ENCODE results near the gene RERE. TPM values are rescaled to one million over a fixed set of nuclear protein-coding genes. Genes with fewer than 3 reads are reported as not detected.

The RERE gene
- total and polyA plus RNA-seq, 2 experiments from 2014 or later, result 148 to 170 TPM

GRCh38 chr1:8552820-8553397 lies 264.5 kb downstream of the RERE start:
- no peaks in the 10 kb centered on the region for H3K4me1 ChIP-seq (ENCODE audit: insufficient read depth)
- Mint-ChIP-seq H3K4me3 (no peak overlapping the region; the same call in 2 of the 3 replicates), H3K9me3 (no peaks in the 10 kb centered on the region), H3K4me1 (peaks cover 18% of the 10 kb centered on the region), H3K27me3 (ENCODE audit: insufficient read depth, low read depth, poor library complexity) (peaks cover 8% of the 10 kb centered on the region), H3K27ac (peak overlapping the region; percentile 55), H3K36me3 (ENCODE audit: low read depth) (peaks cover 28% of the 10 kb centered on the region)
- peaks cover 92% of the 10 kb centered on the region for H3K79me2 ChIP-seq (replicated peaks; ENCODE audit: insufficient read depth)
- peaks cover 15% of the 10 kb centered on the region; the same call in 1 of the 2 replicates for H4K20me1 ChIP-seq (replicated peaks; ENCODE audit: insufficient read depth)
- no peaks in the 10 kb centered on the region for H3K9me2 ChIP-seq (ENCODE audit: insufficient read depth)
- H3K27ac ChIP-seq (ENCODE audit: low read depth), result no peak overlapping the region
- no peaks in the 10 kb centered on the region for H3K27me3 ChIP-seq (ENCODE audit: insufficient read depth)
- no peaks in the 10 kb centered on the region for H3F3A ChIP-seq (replicated peaks; ENCODE audit: low read depth)
- H2AFZ ChIP-seq, result no peak overlapping the region
- no peak overlapping the region for H3K4me3 ChIP-seq
- no peak overlapping the region for H3K4me2 ChIP-seq
- ATAC-seq (no peak), DNase-seq (ENCODE audit: low spot score) (no peak)
- H3K36me3 ChIP-seq (ENCODE audit: insufficient read depth), result 0 out of 2 replicates have a peak, but pooled peaks cover 3% of the 10 kb centered on the region
- TF ChIP-seq ZNF331 (CRISPR knock-in tag; IDR thresholded peaks at IDR 0.05; ENCODE audit: low read depth), result no peak
- TF ChIP-seq EZH2phosphoT487 (IDR thresholded peaks at IDR 0.05; ENCODE audit: unreplicated experiment), result no peak
- TF ChIP-seq STAT1 (IDR thresholded peaks at IDR 0.05; ENCODE audit: unreplicated experiment), result no peak
- no peak for TF ChIP-seq ETS1 (IDR thresholded peaks at IDR 0.05)
- TF ChIP-seq EZH2 (IDR thresholded peaks at IDR 0.05; ENCODE audit: low read depth, unreplicated experiment), result no peak
- no peak for TF ChIP-seq CREB1 (CRISPR knock-in tag; IDR thresholded peaks at IDR 0.05; ENCODE audit: low read depth)
- no peak for TF ChIP-seq NANOG (IDR thresholded peaks at IDR 0.05; ENCODE audit: borderline replicate concordance)
- TF ChIP-seq REST (IDR thresholded peaks at IDR 0.05; ENCODE audit: unreplicated experiment), result no peak
- no peak for TF ChIP-seq ZNF114 (CRISPR knock-in tag; IDR thresholded peaks at IDR 0.05)
- TF ChIP-seq POLR2AphosphoS5 (IDR thresholded peaks at IDR 0.05; ENCODE audit: low read depth), result no peak
- TF ChIP-seq ZNF462 (CRISPR knock-in tag; IDR thresholded peaks at IDR 0.05), result no peak
